ENCODE data around the gene ACTL8. TPM values are rescaled to one million over a fixed set of nuclear protein-coding genes. Genes with fewer than 3 reads are reported as not detected.

Gene ACTL8
- 0.26 TPM for total RNA-seq (ENCODE audit: unreplicated experiment)
- long read RNA-seq, result 0 reads

GRCh38 chr1:17755120-17755519 lies at the start of gene ACTL8:
TSS of gene ACTL8 (plus strand) at chr1:17755333. CDS start at chr1:17823009, 67,676 bp downstream.
- TF ChIP-seq CTCF (IDR thresholded peaks at IDR 0.05; ENCODE audit: unreplicated experiment), result peak; percentile 60
- Mint-ChIP-seq H3K36me3 (ENCODE audit: low read depth, unreplicated experiment) (peaks cover 7% of the 10 kb centered on the region), H3K4me1 (ENCODE audit: unreplicated experiment) (no peaks in the 10 kb centered on the region), H3K27me3 (ENCODE audit: unreplicated experiment) (peaks cover 3% of the 10 kb centered on the region), H3K9me3 (ENCODE audit: unreplicated experiment) (peaks cover 11% of the 10 kb centered on the region), H3K27ac (ENCODE audit: unreplicated experiment) (no peak within 1 kb of the TSS), H3K4me3 (ENCODE audit: unreplicated experiment) (no peak within 1 kb of the TSS)
- DNase-seq (ENCODE audit: low spot score), result peak; percentile 36

- H3K27ac Mint-ChIP-seq (ENCODE audit: unreplicated experiment), result no peak overlapping the region
- peaks cover 4% of the 10 kb centered on the region for H3K9me3 Mint-ChIP-seq (ENCODE audit: unreplicated experiment)
- TF ChIP-seq CTCF (IDR thresholded peaks at IDR 0.05; ENCODE audit: unreplicated experiment), result no peak
- peaks cover 5% of the 10 kb centered on the region for H3K27me3 Mint-ChIP-seq (ENCODE audit: unreplicated experiment)
- H3K4me3 Mint-ChIP-seq (ENCODE audit: unreplicated experiment), result no peak overlapping the region
- no peak for DNase-seq (ENCODE audit: low spot score)
- no peaks in the 10 kb centered on the region for H3K36me3 Mint-ChIP-seq (ENCODE audit: low read depth, unreplicated experiment)
- no peaks in the 10 kb centered on the region for H3K4me1 Mint-ChIP-seq (ENCODE audit: unreplicated experiment)
These were observed 48.7 kb upstream of the ACTL8 start for GRCh38 chr1:17706445-17706844.

GRCh38 chr1:17709981-17710380 lies 45.2 kb upstream of the ACTL8 start:
- H3K36me3 Mint-ChIP-seq (ENCODE audit: low read depth, unreplicated experiment), result no peaks in the 10 kb centered on the region
- peaks cover 4% of the 10 kb centered on the region for H3K9me3 Mint-ChIP-seq (ENCODE audit: unreplicated experiment)
- H3K27ac Mint-ChIP-seq (ENCODE audit: unreplicated experiment), result no peak overlapping the region
- DNase-seq (ENCODE audit: low spot score), result no peak
- H3K4me3 Mint-ChIP-seq (ENCODE audit: unreplicated experiment), result no peak overlapping the region
- no peaks in the 10 kb centered on the region for H3K27me3 Mint-ChIP-seq (ENCODE audit: unreplicated experiment)
- no peaks in the 10 kb centered on the region for H3K4me1 Mint-ChIP-seq (ENCODE audit: unreplicated experiment)
- no peak for TF ChIP-seq CTCF (IDR thresholded peaks at IDR 0.05; ENCODE audit: unreplicated experiment)

- no peaks in the 10 kb centered on the region for H3K27me3 Mint-ChIP-seq (ENCODE audit: unreplicated experiment)
- H3K9me3 Mint-ChIP-seq (ENCODE audit: unreplicated experiment), result peaks cover 4% of the 10 kb centered on the region
- TF ChIP-seq CTCF (IDR thresholded peaks at IDR 0.05; ENCODE audit: unreplicated experiment), result no peak
- no peaks in the 10 kb centered on the region for H3K36me3 Mint-ChIP-seq (ENCODE audit: low read depth, unreplicated experiment)
- no peak overlapping the region for H3K27ac Mint-ChIP-seq (ENCODE audit: unreplicated experiment)
- peaks cover 3% of the 10 kb centered on the region for H3K4me1 Mint-ChIP-seq (ENCODE audit: unreplicated experiment)
- DNase-seq (ENCODE audit: low spot score), result no peak
- no peak overlapping the region for H3K4me3 Mint-ChIP-seq (ENCODE audit: unreplicated experiment)
These were observed 44.1 kb upstream of the ACTL8 start for GRCh38 chr1:17710889-17711576.

- no peaks in the 10 kb centered on the region for H3K36me3 Mint-ChIP-seq (ENCODE audit: low read depth, unreplicated experiment)
- H3K27me3 Mint-ChIP-seq (ENCODE audit: unreplicated experiment), result no peaks in the 10 kb centered on the region
- peaks cover 4% of the 10 kb centered on the region for H3K9me3 Mint-ChIP-seq (ENCODE audit: unreplicated experiment)
- H3K27ac Mint-ChIP-seq (ENCODE audit: unreplicated experiment), result no peak overlapping the region
- H3K4me1 Mint-ChIP-seq (ENCODE audit: unreplicated experiment), result peaks cover 3% of the 10 kb centered on the region
- no peak for DNase-seq (ENCODE audit: low spot score)
- no peak overlapping the region for H3K4me3 Mint-ChIP-seq (ENCODE audit: unreplicated experiment)
- TF ChIP-seq CTCF (IDR thresholded peaks at IDR 0.05; ENCODE audit: unreplicated experiment), result no peak
These were observed 43.6 kb upstream of the ACTL8 start for GRCh38 chr1:17711577-17711910.
